ENCODE measurements around the gene IRGC. TPM values are rescaled to one million over a fixed set of nuclear protein-coding genes. Genes with fewer than 3 reads are reported as not detected.
"Not testable (repeated sequence)": the region's sequence is repeated elsewhere in the genome, so short reads cannot be mapped to it uniquely, and the experiment has no call there.

Gene IRGC
- total RNA-seq, 4 donors from 2014 or later = not detected

- Histone ChIP-seq H3K36me3 (no peaks in the 10 kb centered on the region), H3K27me3 (no peaks in the 10 kb centered on the region), H3K27ac (no peak overlapping the region), H3K9me3 (no peaks in the 10 kb centered on the region), H3K4me3 (no peak overlapping the region), H3K4me1 (peaks cover 13% of the 10 kb centered on the region)
- 93% methylated on average over 11 of the region's 11 CpGs for WGBS
- no peak for TF ChIP-seq POLR2AphosphoS5 (IDR thresholded peaks at IDR 0.05)
- TF ChIP-seq, protein P1, sequence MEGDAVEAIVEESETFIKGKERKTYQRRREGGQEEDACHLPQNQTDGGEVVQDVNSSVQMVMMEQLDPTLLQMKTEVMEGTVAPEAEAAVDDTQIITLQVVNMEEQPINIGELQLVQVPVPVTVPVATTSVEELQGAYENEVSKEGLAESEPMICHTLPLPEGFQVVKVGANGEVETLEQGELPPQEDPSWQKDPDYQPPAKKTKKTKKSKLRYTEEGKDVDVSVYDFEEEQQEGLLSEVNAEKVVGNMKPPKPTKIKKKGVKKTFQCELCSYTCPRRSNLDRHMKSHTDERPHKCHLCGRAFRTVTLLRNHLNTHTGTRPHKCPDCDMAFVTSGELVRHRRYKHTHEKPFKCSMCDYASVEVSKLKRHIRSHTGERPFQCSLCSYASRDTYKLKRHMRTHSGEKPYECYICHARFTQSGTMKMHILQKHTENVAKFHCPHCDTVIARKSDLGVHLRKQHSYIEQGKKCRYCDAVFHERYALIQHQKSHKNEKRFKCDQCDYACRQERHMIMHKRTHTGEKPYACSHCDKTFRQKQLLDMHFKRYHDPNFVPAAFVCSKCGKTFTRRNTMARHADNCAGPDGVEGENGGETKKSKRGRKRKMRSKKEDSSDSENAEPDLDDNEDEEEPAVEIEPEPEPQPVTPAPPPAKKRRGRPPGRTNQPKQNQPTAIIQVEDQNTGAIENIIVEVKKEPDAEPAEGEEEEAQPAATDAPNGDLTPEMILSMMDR (IDR thresholded peaks at IDR 0.05) = no peak
- TF ChIP-seq EP300 (IDR thresholded peaks at IDR 0.05) = no peak
- DNase-seq (ENCODE audit: low spot score in 2 of 2) = no peak
Observed at GRCh38 chr19:43678512-43679261, 37.2 kb upstream of the IRGC start.

DNA sequence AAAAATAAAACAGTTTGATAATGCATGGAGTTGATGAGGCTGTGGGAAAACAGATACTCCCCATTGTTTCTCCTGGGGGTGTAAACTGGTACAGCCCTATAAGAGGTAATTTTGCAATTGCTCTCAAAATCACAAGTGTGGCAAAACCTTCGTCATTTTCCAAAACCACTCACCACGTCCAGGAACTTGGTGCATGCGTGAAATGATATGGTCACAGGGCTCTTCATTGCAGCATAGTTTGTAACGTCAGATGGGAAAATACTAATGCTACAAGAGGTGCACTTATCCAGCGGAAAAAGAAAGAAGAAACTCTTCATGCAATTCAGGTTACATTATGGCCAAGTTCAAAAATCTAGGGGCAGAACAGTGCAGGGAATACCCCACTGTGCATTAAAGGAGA lies 34.1 kb upstream of the IRGC start:
- no peak overlapping the region for H3K27ac ChIP-seq
- no peak overlapping the region for H3K4me3 ChIP-seq
- H3K4me1 ChIP-seq = no peaks in the 10 kb centered on the region
- no peaks in the 10 kb centered on the region for H3K27me3 ChIP-seq
- no peak for DNase-seq (ENCODE audit: low spot score in 2 of 2)
- no peaks in the 10 kb centered on the region for H3K36me3 ChIP-seq
- H3K9me3 ChIP-seq = no peaks in the 10 kb centered on the region
- TF ChIP-seq POLR2A (IDR thresholded peaks at IDR 0.05) (no peak), POLR2AphosphoS5 (IDR thresholded peaks at IDR 0.05) (no peak), EP300 (IDR thresholded peaks at IDR 0.05) (no peak)
- TF ChIP-seq, protein P1 (IDR thresholded peaks at IDR 0.05) = no peak
- 86% methylated on average over 5 of the region's 5 CpGs for WGBS

DNA sequence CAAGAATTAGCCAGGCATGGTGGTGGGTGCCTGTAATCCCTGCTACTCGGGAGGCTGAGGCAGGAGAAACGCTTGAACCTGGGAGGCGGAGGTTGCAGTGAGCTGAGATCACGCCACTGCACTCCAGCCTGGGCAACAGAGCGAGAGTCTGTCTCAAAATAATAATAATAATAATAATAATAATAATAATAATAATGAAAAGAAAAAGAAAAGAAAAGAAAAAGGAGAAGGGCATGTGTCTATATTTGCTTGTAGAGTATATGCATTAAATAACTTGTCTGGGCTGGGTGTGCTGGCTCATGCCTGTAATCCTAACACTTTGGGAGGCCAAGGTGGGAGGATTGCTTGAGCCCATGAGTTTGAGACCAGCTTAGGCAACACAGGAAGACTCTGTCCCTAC lies 33.6 kb upstream of the IRGC start:
- DNase-seq (ENCODE audit: low spot score in 2 of 2); H3K27me3 ChIP-seq; H3K4me1 ChIP-seq; H3K4me3 ChIP-seq; H3K36me3 ChIP-seq; H3K27ac ChIP-seq; H3K9me3 ChIP-seq: not testable (repeated sequence)
- 94% methylated on average over 5 of the region's 5 CpGs for WGBS

DNA sequence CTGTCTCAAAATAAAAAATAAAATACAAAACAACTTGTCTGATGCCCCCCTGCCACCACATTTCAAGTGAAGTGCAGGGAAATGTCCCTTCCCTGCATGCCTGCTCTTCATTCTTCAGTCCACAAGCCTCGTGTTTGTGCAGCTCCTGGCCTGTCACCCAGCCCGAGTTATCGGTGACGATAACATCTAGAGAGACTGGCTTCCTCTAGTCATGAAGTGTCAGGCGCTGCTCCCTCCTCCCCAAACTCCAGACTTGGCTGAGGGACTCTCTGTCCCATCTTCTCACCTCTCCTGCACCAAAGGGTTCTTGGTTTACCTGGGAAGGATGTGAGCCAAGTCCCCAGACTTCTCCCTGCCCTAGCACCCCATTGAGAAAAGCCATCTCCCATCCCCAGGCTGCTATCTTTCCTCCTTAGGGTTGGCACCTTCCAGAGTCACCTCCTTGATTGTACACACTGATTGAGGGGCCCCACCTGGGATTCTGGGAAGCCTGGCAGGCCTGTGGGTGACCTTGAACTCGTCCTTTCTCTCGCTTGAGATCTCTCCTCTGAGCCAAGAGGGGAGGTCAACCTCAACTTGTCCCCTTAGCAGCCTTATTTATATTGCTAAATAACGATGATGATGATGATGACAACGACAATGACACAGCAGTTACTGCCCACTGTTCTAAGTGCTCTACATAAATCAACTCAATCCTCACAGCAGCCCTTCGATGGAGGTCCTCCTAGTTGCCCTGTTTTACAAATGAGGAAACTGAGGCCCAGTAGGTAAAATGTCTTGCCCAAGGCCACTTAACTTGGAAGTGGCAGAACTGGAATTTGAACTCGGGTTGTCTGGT lies 32.8 kb upstream of the IRGC start:
- H3K36me3 ChIP-seq = no peaks in the 10 kb centered on the region
- H3K9me3 ChIP-seq = no peaks in the 10 kb centered on the region
- H3K27me3 ChIP-seq = no peaks in the 10 kb centered on the region
- H3K4me1 ChIP-seq = no peaks in the 10 kb centered on the region
- DNase-seq (ENCODE audit: low spot score in 2 of 2) = no peak
- TF ChIP-seq POLR2A (IDR thresholded peaks at IDR 0.05) (no peak), EP300 (IDR thresholded peaks at IDR 0.05) (no peak), POLR2AphosphoS5 (IDR thresholded peaks at IDR 0.05) (no peak)
- TF ChIP-seq, protein P1 (IDR thresholded peaks at IDR 0.05) = no peak
- H3K27ac ChIP-seq = no peak overlapping the region
- 57% methylated on average over 11 of the region's 11 CpGs for WGBS
- H3K4me3 ChIP-seq = no peak overlapping the region

GRCh38 chr19:43683905-43684304 lies 32.0 kb upstream of the IRGC start:
- no peaks in the 10 kb centered on the region for H3K27me3 ChIP-seq
- TF ChIP-seq, protein P1 (IDR thresholded peaks at IDR 0.05) = no peak
- TF ChIP-seq EP300 (IDR thresholded peaks at IDR 0.05) (no peak), POLR2AphosphoS5 (IDR thresholded peaks at IDR 0.05) (no peak), POLR2A (IDR thresholded peaks at IDR 0.05) (no peak)
- H3K36me3 ChIP-seq = no peaks in the 10 kb centered on the region
- H3K27ac ChIP-seq = no peak overlapping the region
- H3K9me3 ChIP-seq = no peaks in the 10 kb centered on the region
- no peak for DNase-seq (ENCODE audit: low spot score in 2 of 2)
- H3K4me3 ChIP-seq = no peak overlapping the region
- no peaks in the 10 kb centered on the region for H3K4me1 ChIP-seq
- WGBS = 100% methylated on average over 2 of the region's 2 CpGs

Data from suprapubic skin (tissue), 4 donors.